NCI-H2029 treated with DMSO at 0.1 percent for 48 hours (cell line): ENCODE data around the gene ABCG1.

ENCODE experiments used
- DNase-seq: peaks from one replicate; lab custom pipeline; 2025; lab: John Stamatoyannopoulos, UW

The ABCG1 gene

GRCh38 chr21:42307106-42307505, 88.2 kb downstream of the ABCG1 start:
- no peak for DNase-seq

GRCh38 chr21:42308161-42308913, 89.4 kb downstream of the ABCG1 start:
- no peak for DNase-seq

- no peak for DNase-seq
Observed at GRCh38 chr21:42308914-42309752, 90.2 kb downstream of the ABCG1 start.

GRCh38 chr21:42309753-42310213, 90.8 kb downstream of the ABCG1 start:
- peak; percentile 58 for DNase-seq

GRCh38 chr21:42310411-42311001, 91.6 kb downstream of the ABCG1 start:
- DNase-seq, result no peak

- DNase-seq, result no peak
Observed at GRCh38 chr21:42311160-42311559, 92.2 kb downstream of the ABCG1 start.

- DNase-seq, result no peak
Observed at GRCh38 chr21:42311816-42312625, 93.1 kb downstream of the ABCG1 start.

GRCh38 chr21:42312626-42313104, 93.7 kb downstream of the ABCG1 start:
- DNase-seq, result no peak

- no peak for DNase-seq
Observed at GRCh38 chr21:42313501-42313969, 94.6 kb downstream of the ABCG1 start.

- DNase-seq, result no peak
Observed at GRCh38 chr21:42314616-42315295, 95.8 kb downstream of the ABCG1 start.

- peak; percentile 97 for DNase-seq
Observed at GRCh38 chr21:42315296-42315891, 96.5 kb downstream of the ABCG1 start, which contains the start of gene TFF3. TSS of gene TFF3 (minus strand) at chr21:42315409. CDS start at chr21:42315374, 35 bp downstream.

GRCh38 chr21:42316891-42317290, 98.0 kb downstream of the ABCG1 start:
- no peak for DNase-seq

- no peak for DNase-seq
Observed at GRCh38 chr21:42317341-42317741, 98.4 kb downstream of the ABCG1 start.

- no peak for DNase-seq
Observed at GRCh38 chr21:42317826-42318746, 99.1 kb downstream of the ABCG1 start.

- no peak for DNase-seq
Observed at GRCh38 chr21:42319376-42319775, 100.4 kb downstream of the ABCG1 start.

GRCh38 chr21:42319851-42320572, 101.1 kb downstream of the ABCG1 start:
- no peak for DNase-seq

- no peak for DNase-seq
Observed at GRCh38 chr21:42320791-42321190, 101.9 kb downstream of the ABCG1 start.

- DNase-seq, result no peak
Observed at GRCh38 chr21:42321231-42321630, 102.3 kb downstream of the ABCG1 start.

- no peak for DNase-seq
Observed at GRCh38 chr21:42321845-42322244, 102.9 kb downstream of the ABCG1 start.
